SKM-1 treated with dmso at 0.1 percent for 144 hours (cell line): ENCODE data around the gene TMED10.
"Not testable (repeated sequence)": the region's sequence is repeated elsewhere in the genome, so short reads cannot be mapped to it uniquely, and the experiment has no call there.

Source experiments
- DNase-seq: peaks from one replicate; lab custom pipeline; 2025; ENCODE audit not compliant: unreplicated experiment; lab: John Stamatoyannopoulos, UW

TMED10 gene

DNA sequence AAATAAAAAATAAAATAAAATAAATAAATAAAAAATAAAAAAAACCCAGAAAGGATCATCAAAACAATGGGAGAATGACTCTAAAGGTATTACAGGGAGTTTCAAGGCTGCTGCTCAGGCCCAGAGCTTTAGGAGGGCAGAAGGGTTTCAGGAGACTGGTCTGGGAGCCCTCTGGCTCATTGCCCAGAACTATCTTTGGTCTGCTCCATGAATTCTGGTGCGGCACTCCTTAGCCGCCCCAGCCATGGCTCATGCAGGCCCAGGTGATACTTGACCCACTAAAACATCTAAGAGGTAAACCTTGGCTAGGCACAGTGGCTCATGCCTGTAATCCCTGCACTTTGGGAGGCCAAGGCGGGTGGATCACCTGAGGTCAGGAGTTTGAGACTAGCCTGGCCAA lies 14.7 kb upstream of the TMED10 start:
- no peak for DNase-seq

GRCh38 chr14:75190023-75190422 lies 13.6 kb upstream of the TMED10 start:
- no peak for DNase-seq

GRCh38 chr14:75188520-75189268 lies 12.3 kb upstream of the TMED10 start:
- peak; percentile 92 for DNase-seq

DNA sequence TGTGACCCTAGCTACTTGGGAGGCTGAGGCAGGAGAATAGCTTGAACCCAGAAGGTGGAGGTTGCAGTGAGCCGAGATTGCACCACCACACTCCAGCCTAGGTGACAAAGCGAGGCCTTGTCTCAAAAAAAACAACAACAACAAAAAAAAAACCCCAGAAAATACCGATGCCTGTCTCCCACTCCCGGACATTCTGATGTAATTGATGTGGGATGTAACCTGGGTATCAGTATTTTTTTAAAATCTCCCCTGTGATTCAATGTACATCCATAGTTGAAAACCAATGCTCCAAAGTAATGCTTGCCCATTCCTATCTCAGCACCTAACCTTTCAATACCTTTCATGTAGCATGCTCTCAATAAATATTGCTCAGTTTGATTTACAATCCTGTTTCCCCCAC lies 11.7 kb upstream of the TMED10 start:
- no peak for DNase-seq

- no peak for DNase-seq
Measured at GRCh38 chr14:75186953-75187352, 10.5 kb upstream of the TMED10 start.

DNA sequence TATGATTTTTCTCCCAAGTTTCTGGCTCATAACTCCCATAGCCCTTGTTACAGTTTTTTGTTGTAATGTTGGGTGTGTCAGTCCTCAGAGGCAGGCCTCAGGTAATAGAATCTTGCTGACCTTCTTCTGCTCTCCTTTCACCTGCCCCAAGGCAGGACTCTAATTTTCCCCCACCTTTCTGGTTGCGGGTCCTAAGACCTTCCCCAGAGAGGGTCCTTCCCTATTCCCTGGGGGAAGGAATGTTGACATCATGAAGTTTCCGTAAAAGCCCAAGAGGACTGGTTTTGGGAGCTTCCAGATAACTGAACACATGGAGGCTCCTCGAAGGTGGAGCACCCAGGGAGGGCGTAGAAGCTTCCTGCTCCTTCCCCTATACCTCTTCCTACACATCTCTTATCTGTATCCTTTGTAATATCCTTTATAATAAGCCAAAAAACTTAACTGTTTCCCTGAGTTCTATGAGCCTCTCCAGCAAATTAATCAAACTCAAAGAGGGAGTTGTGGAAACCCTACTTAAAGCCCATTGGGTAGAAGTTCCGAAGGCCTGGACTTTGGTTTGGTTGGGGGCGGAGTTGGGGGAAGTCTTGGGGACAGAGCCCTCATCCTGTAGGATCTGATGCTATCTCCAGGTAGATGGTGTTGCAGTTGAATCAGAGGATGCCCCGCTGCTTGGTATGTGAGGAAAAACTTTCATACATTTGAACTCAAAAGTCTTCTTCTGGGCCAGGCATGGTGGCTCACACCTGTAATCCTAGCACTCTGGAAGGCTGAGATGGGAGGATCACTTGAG lies 9.0 kb upstream of the TMED10 start:
- no peak for DNase-seq

DNA sequence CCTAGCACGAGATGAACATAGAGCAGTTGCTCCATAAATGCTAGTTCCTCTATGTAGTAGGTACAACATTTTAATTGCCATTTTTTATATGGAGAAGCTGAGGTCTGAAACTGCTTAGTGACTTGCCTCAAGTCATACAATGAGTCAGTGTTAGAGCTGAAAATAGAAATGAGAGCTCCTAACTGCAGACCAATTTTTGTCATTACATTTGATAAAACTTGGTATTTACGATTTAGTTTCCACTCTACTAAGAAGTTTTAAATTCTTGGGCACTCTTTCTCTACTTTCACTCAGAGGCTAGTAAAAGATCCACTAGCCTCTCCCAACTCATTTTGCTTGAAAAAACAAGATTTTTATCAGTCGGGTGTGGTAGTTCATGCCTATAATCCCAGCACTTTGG lies 8.1 kb upstream of the TMED10 start:
- DNase-seq: no peak

- no peak for DNase-seq
Measured at GRCh38 chr14:75184039-75184438, 7.6 kb upstream of the TMED10 start.

GRCh38 chr14:75183225-75183624 lies 6.8 kb upstream of the TMED10 start:
- no peak for DNase-seq

DNA sequence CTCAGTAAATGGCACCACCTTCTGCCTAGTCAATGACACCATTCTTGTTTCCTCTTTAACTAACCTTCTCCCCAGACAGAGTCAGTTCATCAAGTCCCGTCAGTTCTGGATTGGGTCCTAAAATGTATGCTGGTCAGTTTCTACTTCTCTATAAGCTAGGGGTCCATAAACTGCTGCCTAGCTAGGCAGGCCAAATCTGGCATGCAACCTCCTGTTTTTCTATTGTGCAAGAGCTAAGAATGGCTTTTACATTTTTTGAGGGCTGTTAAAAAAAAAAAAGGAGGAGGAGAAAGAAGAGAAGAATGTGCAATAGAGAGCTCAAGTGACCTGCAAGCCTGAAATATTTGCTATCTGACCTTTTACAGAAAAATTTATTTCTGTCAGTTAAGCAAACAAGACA lies 6.4 kb upstream of the TMED10 start:
- peak; percentile 40 for DNase-seq

DNA sequence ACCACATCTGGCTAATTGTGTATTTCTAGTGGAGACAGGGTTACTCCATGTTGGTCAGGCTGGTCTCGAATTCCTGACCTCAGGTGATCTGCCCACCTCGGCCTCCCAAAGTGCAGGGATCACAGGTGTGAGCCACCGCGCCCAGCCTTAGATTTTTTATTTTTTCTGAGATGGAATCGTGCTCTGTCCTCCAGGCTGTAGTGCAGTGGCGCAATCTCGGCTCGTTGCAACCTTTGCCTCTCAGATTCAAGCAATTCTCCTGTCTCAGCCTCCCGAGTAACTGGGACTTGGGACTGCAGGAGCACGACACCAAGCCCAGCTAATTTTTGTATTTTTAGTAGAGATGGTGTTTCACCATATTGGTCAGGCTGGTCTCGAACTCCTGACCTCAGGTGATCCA lies 5.8 kb upstream of the TMED10 start:
- not testable (repeated sequence) for DNase-seq

DNA sequence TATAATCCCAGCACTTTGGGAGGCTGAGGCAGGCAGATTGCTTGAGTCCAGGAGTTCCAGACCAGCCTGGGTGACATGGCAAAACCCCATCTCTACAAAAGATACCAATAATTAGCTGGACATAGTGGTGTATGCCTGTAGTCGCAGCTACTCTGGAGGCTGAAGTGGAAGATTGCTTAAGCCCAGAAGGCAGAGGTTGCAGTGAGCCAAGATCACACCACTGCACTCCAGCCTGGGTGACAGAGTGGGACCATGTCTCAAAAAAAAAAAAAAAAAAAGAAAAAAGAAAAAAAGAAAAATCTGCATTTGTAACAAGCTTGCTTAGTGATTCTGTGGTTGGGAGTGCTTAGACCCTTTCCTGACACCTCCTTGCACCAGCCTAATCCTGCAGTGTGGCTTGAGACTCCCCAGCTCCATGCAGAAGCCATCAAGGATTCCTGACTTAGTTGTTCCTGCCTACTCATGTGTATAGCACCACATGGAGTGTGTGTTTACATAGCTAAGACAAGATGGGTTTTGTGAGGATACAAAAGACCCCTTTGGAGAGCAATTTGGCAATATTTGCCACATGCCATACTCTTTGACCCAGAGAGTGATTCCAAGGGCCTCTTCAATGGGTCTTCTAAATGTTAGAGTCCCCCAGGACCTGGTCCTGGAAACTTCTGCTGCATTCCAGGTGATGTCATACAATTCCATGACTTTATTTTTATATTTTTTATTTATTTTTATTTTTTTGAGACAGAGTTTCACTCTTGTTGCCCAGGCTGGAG lies 5.1 kb upstream of the TMED10 start:
- DNase-seq: no peak

- no peak for DNase-seq
Measured at GRCh38 chr14:75175677-75176141, 703 bp downstream of the TMED10 start.

DNA sequence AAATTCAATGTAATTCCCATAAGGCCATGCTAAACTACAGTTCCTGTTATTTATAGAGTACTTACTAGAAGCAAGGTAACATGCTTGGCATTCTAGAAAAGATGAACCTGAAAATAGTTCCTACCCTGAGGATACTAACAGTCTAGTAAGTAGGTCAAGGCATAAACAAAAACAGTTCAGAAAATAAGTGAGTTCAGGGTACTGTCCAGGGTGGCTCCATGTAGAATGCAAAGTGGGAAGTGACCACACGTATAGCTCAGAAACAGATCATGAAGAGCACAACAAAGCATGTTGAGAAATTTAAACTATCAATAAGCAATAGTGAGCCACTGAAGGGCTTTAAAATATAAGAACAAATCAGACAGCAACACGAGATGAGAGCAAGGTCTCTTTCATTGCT lies 2.3 kb downstream of the TMED10 start:
- no peak for DNase-seq

GRCh38 chr14:75170772-75171171 lies 5.6 kb downstream of the TMED10 start:
- no peak for DNase-seq

DNA sequence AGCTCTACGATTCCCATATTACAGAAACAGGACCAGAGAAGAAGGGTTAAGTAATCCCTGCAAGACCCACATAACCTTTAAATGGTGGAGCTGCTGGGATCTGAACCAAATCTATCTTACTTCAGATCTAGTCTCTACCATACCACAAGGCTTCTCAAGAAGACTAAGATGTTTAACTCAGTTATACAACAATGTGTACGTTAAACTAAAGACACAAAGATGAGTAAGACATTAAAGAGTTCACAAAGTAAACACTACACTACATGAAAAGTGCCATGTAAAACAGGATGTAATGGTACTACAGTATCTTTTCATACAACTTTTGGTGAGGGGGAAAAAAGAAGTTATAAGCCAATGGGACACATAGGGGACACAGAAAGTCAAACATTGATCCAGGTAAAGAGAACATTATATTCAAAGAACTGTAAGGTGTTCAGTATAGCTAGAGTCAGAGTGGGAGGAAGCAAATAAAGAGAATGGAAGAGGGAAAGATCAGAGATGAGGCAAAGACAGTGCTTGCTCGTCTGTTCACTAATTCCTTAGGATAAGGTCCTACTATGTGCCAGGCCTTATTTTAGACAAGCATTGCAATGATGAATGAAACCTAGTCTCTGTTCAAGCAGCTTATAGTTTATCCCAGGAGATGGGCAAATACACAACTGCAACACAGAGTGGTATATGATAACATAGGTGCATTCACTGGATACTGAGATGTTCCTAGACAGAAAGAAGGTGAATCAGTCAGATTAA lies 7.7 kb downstream of the TMED10 start:
- no peak for DNase-seq

DNA sequence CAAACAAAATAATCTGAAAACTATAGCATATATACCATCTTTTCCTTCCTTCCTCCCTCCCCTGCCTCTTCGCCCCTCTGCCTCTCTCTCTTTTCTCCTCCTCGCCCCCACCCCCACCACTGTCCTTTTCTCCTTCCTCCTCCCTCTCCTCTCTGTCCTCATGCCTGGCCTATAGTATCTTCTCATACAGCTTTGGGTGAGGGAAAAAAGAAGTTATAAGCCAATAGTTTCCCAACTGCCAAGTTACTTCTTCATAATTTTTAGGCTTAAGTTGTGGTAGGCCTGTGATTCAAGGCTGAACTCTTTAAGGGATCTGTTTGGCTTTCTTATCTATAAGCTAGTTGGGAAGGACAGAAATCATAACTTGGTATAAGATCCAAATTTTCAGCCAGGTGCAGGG lies 9.1 kb downstream of the TMED10 start:
- DNase-seq: no peak

- DNase-seq: no peak
Measured at GRCh38 chr14:75165586-75166391, 10.6 kb downstream of the TMED10 start.

DNA sequence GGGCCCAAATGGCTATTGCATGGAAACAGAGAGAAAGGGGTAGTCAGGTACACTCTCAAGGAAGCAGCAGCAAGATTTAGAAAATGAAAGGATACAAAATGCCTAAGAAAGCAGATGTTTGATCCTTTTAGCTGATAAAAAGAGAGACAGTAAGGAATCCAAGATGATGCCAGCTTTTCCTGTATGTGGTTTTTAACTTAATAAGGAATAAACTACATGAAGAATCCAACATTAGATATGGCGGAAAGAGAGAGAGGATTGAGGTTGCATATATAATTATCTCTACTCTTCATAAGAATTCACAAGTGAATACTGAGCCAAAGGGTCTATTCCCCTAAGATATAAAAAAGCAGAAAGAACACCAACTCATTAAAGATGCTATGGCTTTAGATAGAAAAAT lies 11.6 kb downstream of the TMED10 start:
- DNase-seq: no peak

- no peak for DNase-seq
Measured at GRCh38 chr14:75163677-75164076, 12.7 kb downstream of the TMED10 start.
